ENCODE data around the gene FXN.
A peak's percentile ranks its signal among the peaks of the same experiment; 100 is the strongest.

FXN gene

GRCh38 chr9:69003051-69003450 lies 32.5 kb upstream of the FXN start:
- H3K36me3 ChIP-seq (ENCODE audit: control insufficient read depth, insufficient read depth, low read length), result no peaks in the 10 kb centered on the region
- DNase-seq, result no peak
- H3K4me1 ChIP-seq (ENCODE audit: control insufficient read depth, insufficient read depth, low read length, poor library complexity, severe bottlenecking), result no peaks in the 10 kb centered on the region
- H3K9me3 ChIP-seq (ENCODE audit: control insufficient read depth, low read length), result no peaks in the 10 kb centered on the region
- H3K27me3 ChIP-seq (replicated peaks; ENCODE audit: control insufficient read depth, insufficient read depth, low read length, poor library complexity, severe bottlenecking), result no peaks in the 10 kb centered on the region
- H3K27ac ChIP-seq (ENCODE audit: insufficient read depth, low read length, poor library complexity, severe bottlenecking), result no peak overlapping the region
- no peak overlapping the region for H3K4me3 ChIP-seq (ENCODE audit: insufficient read depth, low read depth, low read length, poor library complexity, severe bottlenecking)

- H3K4me1 ChIP-seq (ENCODE audit: control insufficient read depth, insufficient read depth, low read length, poor library complexity, severe bottlenecking), result no peaks in the 10 kb centered on the region
- no peaks in the 10 kb centered on the region for H3K36me3 ChIP-seq (ENCODE audit: control insufficient read depth, insufficient read depth, low read length)
- no peak for DNase-seq
- no peaks in the 10 kb centered on the region for H3K9me3 ChIP-seq (ENCODE audit: control insufficient read depth, low read length)
- H3K27me3 ChIP-seq (replicated peaks; ENCODE audit: control insufficient read depth, insufficient read depth, low read length, poor library complexity, severe bottlenecking), result no peaks in the 10 kb centered on the region
- H3K4me3 ChIP-seq (ENCODE audit: insufficient read depth, low read depth, low read length, poor library complexity, severe bottlenecking), result no peak overlapping the region
- no peak overlapping the region for H3K27ac ChIP-seq (ENCODE audit: insufficient read depth, low read length, poor library complexity, severe bottlenecking)
Observed at GRCh38 chr9:69004836-69005235, 30.7 kb upstream of the FXN start.

GRCh38 chr9:69009708-69010107 lies 25.8 kb upstream of the FXN start:
- Histone ChIP-seq H3K36me3 (ENCODE audit: control insufficient read depth, insufficient read depth, low read length) (no peaks in the 10 kb centered on the region), H3K4me3 (ENCODE audit: insufficient read depth, low read depth, low read length, poor library complexity, severe bottlenecking) (no peak overlapping the region), H3K4me1 (ENCODE audit: control insufficient read depth, insufficient read depth, low read length, poor library complexity, severe bottlenecking) (peaks cover 7% of the 10 kb centered on the region), H3K27me3 (replicated peaks; ENCODE audit: control insufficient read depth, insufficient read depth, low read length, poor library complexity, severe bottlenecking) (no peaks in the 10 kb centered on the region), H3K27ac (ENCODE audit: insufficient read depth, low read length, poor library complexity, severe bottlenecking) (no peak overlapping the region), H3K9me3 (ENCODE audit: control insufficient read depth, low read length) (no peaks in the 10 kb centered on the region)
- no peak for DNase-seq

- H3K9me3 ChIP-seq (ENCODE audit: control insufficient read depth, low read length), result no peaks in the 10 kb centered on the region
- DNase-seq, result no peak
- H3K36me3 ChIP-seq (ENCODE audit: control insufficient read depth, insufficient read depth, low read length), result no peaks in the 10 kb centered on the region
- no peak overlapping the region for H3K27ac ChIP-seq (ENCODE audit: insufficient read depth, low read length, poor library complexity, severe bottlenecking)
- H3K4me1 ChIP-seq (ENCODE audit: control insufficient read depth, insufficient read depth, low read length, poor library complexity, severe bottlenecking), result peaks cover 7% of the 10 kb centered on the region
- no peaks in the 10 kb centered on the region for H3K27me3 ChIP-seq (replicated peaks; ENCODE audit: control insufficient read depth, insufficient read depth, low read length, poor library complexity, severe bottlenecking)
- no peak overlapping the region for H3K4me3 ChIP-seq (ENCODE audit: insufficient read depth, low read depth, low read length, poor library complexity, severe bottlenecking)
Observed at GRCh38 chr9:69012696-69013381, 22.7 kb upstream of the FXN start.

- no peaks in the 10 kb centered on the region for H3K9me3 ChIP-seq (ENCODE audit: control insufficient read depth, low read length)
- H3K36me3 ChIP-seq (ENCODE audit: control insufficient read depth, insufficient read depth, low read length), result no peaks in the 10 kb centered on the region
- H3K27me3 ChIP-seq (replicated peaks; ENCODE audit: control insufficient read depth, insufficient read depth, low read length, poor library complexity, severe bottlenecking), result no peaks in the 10 kb centered on the region
- no peak overlapping the region for H3K27ac ChIP-seq (ENCODE audit: insufficient read depth, low read length, poor library complexity, severe bottlenecking)
- no peak for DNase-seq
- H3K4me1 ChIP-seq (ENCODE audit: control insufficient read depth, insufficient read depth, low read length, poor library complexity, severe bottlenecking), result peaks cover 7% of the 10 kb centered on the region
- H3K4me3 ChIP-seq (ENCODE audit: insufficient read depth, low read depth, low read length, poor library complexity, severe bottlenecking), result no peak overlapping the region
Observed at GRCh38 chr9:69013382-69013727, 22.2 kb upstream of the FXN start.

- Histone ChIP-seq H3K36me3 (ENCODE audit: control insufficient read depth, insufficient read depth, low read length) (no peaks in the 10 kb centered on the region), H3K27me3 (replicated peaks; ENCODE audit: control insufficient read depth, insufficient read depth, low read length, poor library complexity, severe bottlenecking) (no peaks in the 10 kb centered on the region), H3K4me3 (ENCODE audit: insufficient read depth, low read depth, low read length, poor library complexity, severe bottlenecking) (no peak within 1 kb of the TSS), H3K4me1 (ENCODE audit: control insufficient read depth, insufficient read depth, low read length, poor library complexity, severe bottlenecking) (peaks cover 7% of the 10 kb centered on the region), H3K27ac (ENCODE audit: insufficient read depth, low read length, poor library complexity, severe bottlenecking) (no peak within 1 kb of the TSS), H3K9me3 (ENCODE audit: control insufficient read depth, low read length) (no peaks in the 10 kb centered on the region)
- DNase-seq, result no peak
Observed at GRCh38 chr9:69014013-69014412, 21.5 kb upstream of the FXN start, which contains the start of gene PRKACG. PRKACG (minus strand) TSS chr9:69014113; CDS start chr9:69014092, 21 bp downstream.

- Histone ChIP-seq H3K9me3 (ENCODE audit: control insufficient read depth, low read length) (no peaks in the 10 kb centered on the region), H3K36me3 (ENCODE audit: control insufficient read depth, insufficient read depth, low read length) (no peaks in the 10 kb centered on the region), H3K4me1 (ENCODE audit: control insufficient read depth, insufficient read depth, low read length, poor library complexity, severe bottlenecking) (peaks cover 18% of the 10 kb centered on the region), H3K27ac (ENCODE audit: insufficient read depth, low read length, poor library complexity, severe bottlenecking) (no peak overlapping the region), H3K4me3 (ENCODE audit: insufficient read depth, low read depth, low read length, poor library complexity, severe bottlenecking) (no peak overlapping the region), H3K27me3 (replicated peaks; ENCODE audit: control insufficient read depth, insufficient read depth, low read length, poor library complexity, severe bottlenecking) (no peaks in the 10 kb centered on the region)
- DNase-seq, result no peak
Observed at GRCh38 chr9:69016191-69017096, 19.1 kb upstream of the FXN start.

GRCh38 chr9:69018737-69019136 lies 16.8 kb upstream of the FXN start:
- peaks cover 11% of the 10 kb centered on the region for H3K4me1 ChIP-seq (ENCODE audit: control insufficient read depth, insufficient read depth, low read length, poor library complexity, severe bottlenecking)
- no peak overlapping the region for H3K27ac ChIP-seq (ENCODE audit: insufficient read depth, low read length, poor library complexity, severe bottlenecking)
- H3K9me3 ChIP-seq (ENCODE audit: control insufficient read depth, low read length), result no peaks in the 10 kb centered on the region
- no peaks in the 10 kb centered on the region for H3K36me3 ChIP-seq (ENCODE audit: control insufficient read depth, insufficient read depth, low read length)
- H3K27me3 ChIP-seq (replicated peaks; ENCODE audit: control insufficient read depth, insufficient read depth, low read length, poor library complexity, severe bottlenecking), result no peaks in the 10 kb centered on the region
- no peak for DNase-seq
- H3K4me3 ChIP-seq (ENCODE audit: insufficient read depth, low read depth, low read length, poor library complexity, severe bottlenecking), result no peak overlapping the region

GRCh38 chr9:69019808-69020207 lies 15.7 kb upstream of the FXN start:
- no peaks in the 10 kb centered on the region for H3K36me3 ChIP-seq (ENCODE audit: control insufficient read depth, insufficient read depth, low read length)
- no peak overlapping the region for H3K27ac ChIP-seq (ENCODE audit: insufficient read depth, low read length, poor library complexity, severe bottlenecking)
- no peaks in the 10 kb centered on the region for H3K9me3 ChIP-seq (ENCODE audit: control insufficient read depth, low read length)
- DNase-seq, result peak in 2 of 3 donors; percentile 13 to 19
- peaks cover 11% of the 10 kb centered on the region for H3K4me1 ChIP-seq (ENCODE audit: control insufficient read depth, insufficient read depth, low read length, poor library complexity, severe bottlenecking)
- no peaks in the 10 kb centered on the region for H3K27me3 ChIP-seq (replicated peaks; ENCODE audit: control insufficient read depth, insufficient read depth, low read length, poor library complexity, severe bottlenecking)
- no peak overlapping the region for H3K4me3 ChIP-seq (ENCODE audit: insufficient read depth, low read depth, low read length, poor library complexity, severe bottlenecking)

All from effector memory CD4-positive, alpha-beta T cell (primary cell).